Tibial nerve (tissue), 4 donors: ENCODE results near the gene DENND1A. TPM values are rescaled to one million over a fixed set of nuclear protein-coding genes. Genes with fewer than 3 reads are reported as not detected.

ENCODE experiments used
- DNase-seq, 2 donors: peaks; one replicate each; pipeline ENCODE4 v3.0.0-alpha.2; 2019; ENCODE audit warnings: low spot score in 2 of 2
- H3K27ac ChIP-seq, 4 donors: fragments of 200-600 bp; sonication (generic) in 3 of 4; one replicate each; pipeline ENCODE4 v1.5.1; 2017 to 2019; ENCODE audit warnings: mild to moderate bottlenecking in 1 of 4
- H3K27me3 ChIP-seq, 2 donors: fragments of 200-600 bp; sonication (generic) in 1 of 2; one replicate each; pipeline versions ENCODE4 v1.5.1 to v1.6.0; 2017 to 2019
- H3K36me3 ChIP-seq, 3 donors: fragments of 200-600 bp; sonication (generic); one replicate each; pipeline ENCODE4 v1.5.1; 2018 to 2019
- H3K4me1 ChIP-seq, 4 donors: fragments of 200-600 bp; sonication (generic) in 3 of 4; one replicate each; pipeline ENCODE4 v1.5.1; 2017 to 2019
- H3K4me3 ChIP-seq, 4 donors: fragments of 200-600 bp; sonication (generic) in 3 of 4; one replicate each; pipeline ENCODE4 v1.5.1; 2017 to 2019; ENCODE audit warnings: mild to moderate bottlenecking in 1 of 4, moderate library complexity in 1 of 4
- H3K9me3 ChIP-seq, 4 donors: fragments of 200-600 bp; sonication (generic) in 3 of 4; one replicate each; pipeline ENCODE4 v1.5.1; 2017 to 2019
- CTCF ChIP-seq, 5 experiments: fragments of 200-600 bp in 3 of 5; fragments of 450-650 bp in 2 of 5; sonication (generic) in 3 of 5; IDR thresholded peaks; one replicate each; pipeline ENCODE4 v1.5.1; 2016 to 2019; ENCODE audit warnings: antibody characterized with exemption in 5 of 5, mild to moderate bottlenecking in 3 of 5, moderate library complexity in 2 of 5
- EP300 ChIP-seq, 2 donors: sonication (generic); formaldehyde crosslinking; IDR thresholded peaks; one replicate each; pipeline ENCODE4 v1.6.1; 2017; ENCODE audit warnings: antibody characterized with exemption in 2 of 2, mild to moderate bottlenecking in 1 of 2
- POLR2A ChIP-seq, 2 donors: fragments of 450-650 bp; IDR thresholded peaks; one replicate each; pipeline ENCODE4 v1.6.1; 2017; ENCODE audit warnings: antibody characterized with exemption in 2 of 2, mild to moderate bottlenecking in 2 of 2, moderate library complexity in 2 of 2
- WGBS, 2 donors: methylation state at CpG; one replicate each; pipeline ENCODE4 v1.1.5; 2018; 5-methylcytosine and 5-hydroxymethylcytosine counted together
- total RNA-seq, 4 donors: library from RNA; depleted of rRNA; stranded (reverse); fragments of >200 nt; gene quantifications; one replicate each; pipeline ENCODE4 v1.1.0, GENCODE V29; 2016

Gene DENND1A
- total RNA-seq, 4 donors from 2014 or later = 17.5 to 34.8 (median 20.1) TPM

GRCh38 chr9:123353984-123354591 is 575.8 kb downstream of the DENND1A start:
- H3K4me1 ChIP-seq = peaks cover 0 to 32% (median 3%) of the 10 kb centered on the region in 4 donors
- peak in 1 of 2 donors; percentile 50 for DNase-seq
- TF ChIP-seq EP300 (IDR thresholded peaks at IDR 0.05) (no peak), POLR2A (IDR thresholded peaks at IDR 0.05) (no peak), CTCF (IDR thresholded peaks at IDR 0.05) (peak; percentile 62 to 86 (median 79))
- H3K27ac ChIP-seq = no peak overlapping the region
- no peak overlapping the region for H3K4me3 ChIP-seq
- no peaks in the 10 kb centered on the region for H3K36me3 ChIP-seq
- H3K9me3 ChIP-seq = no peaks in the 10 kb centered on the region
- 20 to 25% methylated on average over 16 to 18 of the region's 20 CpGs for WGBS, 2 donors
- peaks cover 0 to 41% of the 10 kb centered on the region in 2 donors for H3K27me3 ChIP-seq

- no peaks in the 10 kb centered on the region for H3K9me3 ChIP-seq
- DNase-seq = no peak
- peaks cover 0 to 32% (median 3%) of the 10 kb centered on the region in 4 donors for H3K4me1 ChIP-seq
- peaks cover 0 to 49% of the 10 kb centered on the region in 2 donors for H3K27me3 ChIP-seq
- H3K36me3 ChIP-seq = no peaks in the 10 kb centered on the region
- 73 to 86% methylated on average over 4 of the region's 4 CpGs for WGBS, 2 donors
- H3K27ac ChIP-seq = no peak overlapping the region
- no peak for TF ChIP-seq EP300 (IDR thresholded peaks at IDR 0.05)
- no peak for TF ChIP-seq CTCF (IDR thresholded peaks at IDR 0.05)
- no peak for TF ChIP-seq POLR2A (IDR thresholded peaks at IDR 0.05)
- H3K4me3 ChIP-seq = no peak overlapping the region
Measured at GRCh38 chr9:123353041-123353440, 576.9 kb downstream of the DENND1A start.

GRCh38 chr9:123350590-123351310 is 579.2 kb downstream of the DENND1A start:
- H3K4me3 ChIP-seq = no peak overlapping the region
- no peak overlapping the region for H3K27ac ChIP-seq
- H3K36me3 ChIP-seq = no peaks in the 10 kb centered on the region
- no peaks in the 10 kb centered on the region for H3K9me3 ChIP-seq
- H3K4me1 ChIP-seq = peaks cover 0 to 14% (median 3%) of the 10 kb centered on the region in 4 donors
- DNase-seq = no peak
- peaks cover 0 to 43% of the 10 kb centered on the region in 2 donors for H3K27me3 ChIP-seq
- 53 to 59% methylated on average over 8 of the region's 8 CpGs for WGBS, 2 donors
- no peak for TF ChIP-seq POLR2A (IDR thresholded peaks at IDR 0.05)
- TF ChIP-seq EP300 (IDR thresholded peaks at IDR 0.05) = no peak
- no peak for TF ChIP-seq CTCF (IDR thresholded peaks at IDR 0.05)

- Histone ChIP-seq H3K27ac (no peak overlapping the region), H3K36me3 (no peaks in the 10 kb centered on the region), H3K4me3 (no peak overlapping the region), H3K9me3 (no peaks in the 10 kb centered on the region), H3K4me1 (peaks cover 0 to 14% (median 3%) of the 10 kb centered on the region in 4 donors), H3K27me3 (peaks cover 0 to 35% of the 10 kb centered on the region in 2 donors)
- peak in 1 of 2 donors; percentile 70 for DNase-seq
- no peak for TF ChIP-seq EP300 (IDR thresholded peaks at IDR 0.05)
- TF ChIP-seq CTCF (IDR thresholded peaks at IDR 0.05) = peak; percentile 84 to 96 (median 89)
- WGBS, 2 donors = 19 to 26% methylated on average over 13 to 16 of the region's 16 CpGs
Measured at GRCh38 chr9:123349691-123350480, 580.0 kb downstream of the DENND1A start.
